H9 (cell line): ENCODE measurements around the gene CDK14. TPM values are rescaled to one million over a fixed set of nuclear protein-coding genes. Genes with fewer than 3 reads are reported as not detected.

Source experiments
- DNase-seq: peaks from one replicate; pipeline ENCODE4 v3.0.0-alpha.2; 2017
- H2AFZ ChIP-seq: one replicate; pipeline ENCODE4 v1.6.1; 2013; ENCODE audit warnings: mild to moderate bottlenecking, low read length, control low read depth, moderate library complexity
- H2AK5ac ChIP-seq: 2 replicates; pipeline ENCODE4 v1.6.1; 2013; ENCODE audit warnings: low read length, control low read depth, mixed read lengths; ENCODE audit not compliant: insufficient read length
- H2BK120ac ChIP-seq: one replicate; pipeline ENCODE4 v1.6.1; 2013; ENCODE audit warnings: low read depth, mild to moderate bottlenecking, low read length, control low read depth, inconsistent platforms; ENCODE audit not compliant: poor library complexity, severe bottlenecking
- H2BK12ac ChIP-seq: 2 replicates; pipeline ENCODE4 v1.6.1; 2013; ENCODE audit warnings: low read length, control low read depth, mixed read lengths, low read depth; ENCODE audit not compliant: insufficient read length
- H2BK15ac ChIP-seq: 2 replicates; pipeline ENCODE4 v1.6.1; 2013; ENCODE audit warnings: low read depth, low read length, control low read depth
- H2BK20ac ChIP-seq: one replicate; pipeline ENCODE4 v1.6.1; 2013; ENCODE audit warnings: low read depth, mild to moderate bottlenecking, low read length, control low read depth, inconsistent platforms; ENCODE audit not compliant: poor library complexity, severe bottlenecking
- H2BK5ac ChIP-seq: 2 replicates; pipeline ENCODE4 v1.6.1; 2013; ENCODE audit warnings: low read length, control low read depth, mixed read lengths; ENCODE audit not compliant: insufficient read length
- H3K14ac ChIP-seq: 2 replicates; pipeline ENCODE4 v1.6.1; 2013; ENCODE audit warnings: low read length, control low read depth; ENCODE audit not compliant: insufficient read depth
- H3K18ac ChIP-seq: 2 replicates; pipeline ENCODE4 v1.6.1; 2013; ENCODE audit warnings: low read depth, mild to moderate bottlenecking, mixed read lengths, low read length, control low read depth; ENCODE audit not compliant: insufficient read length
- H3K23ac ChIP-seq: 2 replicates; pipeline ENCODE4 v1.6.1; 2013; ENCODE audit warnings: low read length, control low read depth, mixed read lengths, low read depth; ENCODE audit not compliant: insufficient read length
- H3K23me2 ChIP-seq: 2 replicates; pipeline ENCODE4 v1.6.1; 2013; ENCODE audit warnings: low read depth, mild to moderate bottlenecking, mixed read lengths, low read length, control low read depth; ENCODE audit not compliant: insufficient read length, poor library complexity, severe bottlenecking
- H3K27ac ChIP-seq: 2 replicates; pipeline ENCODE4 v1.5.1; 2013; ENCODE audit warnings: low read length, control low read depth, mixed read lengths, low read depth; ENCODE audit not compliant: insufficient read length
- H3K27me3 ChIP-seq: 2 replicates; pipeline ENCODE4 v1.6.1; 2013; ENCODE audit warnings: low read length, control low read depth, inconsistent platforms; ENCODE audit not compliant: insufficient read depth
- H3K4ac ChIP-seq: 2 replicates; pipeline ENCODE4 v1.6.1; 2013; ENCODE audit warnings: low read depth, mild to moderate bottlenecking, control low read depth, inconsistent platforms, low read length, moderate library complexity
- H3K4me1 ChIP-seq: 2 replicates; pipeline ENCODE4 v1.6.1; 2013; ENCODE audit warnings: low read length, control low read depth, inconsistent platforms; ENCODE audit not compliant: insufficient read depth
- H3K4me2 ChIP-seq: 2 replicates; pipeline ENCODE4 v1.6.1; 2013; ENCODE audit warnings: low read length, control low read depth, mixed read lengths; ENCODE audit not compliant: insufficient read length, insufficient read depth
- H3K56ac ChIP-seq: 2 replicates; pipeline ENCODE4 v1.6.1; 2013; ENCODE audit warnings: low read depth, mild to moderate bottlenecking, mixed read lengths, low read length, control low read depth; ENCODE audit not compliant: insufficient read length
- H3K79me1 ChIP-seq: 2 replicates; pipeline ENCODE4 v1.6.1; 2013; ENCODE audit warnings: low read depth, mild to moderate bottlenecking, moderate library complexity, low read length, control low read depth, inconsistent platforms; ENCODE audit not compliant: insufficient read depth, poor library complexity, severe bottlenecking
- H3K79me2 ChIP-seq: 2 replicates; pipeline ENCODE4 v1.6.1; 2013; ENCODE audit warnings: low read length, control low read depth, inconsistent platforms; ENCODE audit not compliant: insufficient read depth
- H3K9ac ChIP-seq: 2 replicates; pipeline ENCODE4 v1.6.1; 2013; ENCODE audit warnings: low read length, control low read depth, mixed read lengths; ENCODE audit not compliant: insufficient read length; ENCODE audit errors: extremely low read depth
- H3K9me3 ChIP-seq: one replicate; pipeline ENCODE4 v1.6.1; 2013; ENCODE audit warnings: low read depth, low read length, inconsistent platforms; ENCODE audit not compliant: control insufficient read depth
- H3T11ph ChIP-seq: one replicate; pipeline ENCODE4 v1.6.1; 2013; ENCODE audit warnings: mild to moderate bottlenecking, low read length, control low read depth, inconsistent platforms
- H4K20me1 ChIP-seq: one replicate; pipeline ENCODE4 v1.6.1; 2013; ENCODE audit not compliant: control insufficient read depth, insufficient read length, insufficient read depth
- H4K5ac ChIP-seq: 2 replicates; pipeline ENCODE4 v1.6.1; 2013; ENCODE audit warnings: low read depth, mild to moderate bottlenecking, mixed read lengths, low read length, control low read depth; ENCODE audit not compliant: insufficient read length
- H4K8ac ChIP-seq: replicated peaks from 2 replicates; pipeline ENCODE4 v1.6.1; 2013; ENCODE audit warnings: low read length, control low read depth, mixed read lengths, low read depth; ENCODE audit not compliant: insufficient read length
- H4K91ac ChIP-seq: 2 replicates; pipeline ENCODE4 v1.6.1; 2013; ENCODE audit warnings: low read depth, mild to moderate bottlenecking, moderate library complexity, mixed read lengths, low read length, control low read depth; ENCODE audit not compliant: insufficient read length
- H3K27ac Mint-ChIP-seq, 3 experiments: 2 replicates in 2 of 3; 3 replicates in 1 of 3; pipeline ENCODE4 v1.8.0; 2020 to 2021; ENCODE audit warnings: mixed read lengths in 3 of 3, mild to moderate bottlenecking in 1 of 3, moderate library complexity in 1 of 3
- H3K27me3 Mint-ChIP-seq: 2 replicates; pipeline ENCODE4 v1.8.0; 2021; ENCODE audit warnings: low read depth, mild to moderate bottlenecking, moderate library complexity, mixed read lengths
- H3K36me3 Mint-ChIP-seq, 3 experiments: 2 replicates in 2 of 3; 3 replicates in 1 of 3; pipeline ENCODE4 v1.8.0; 2020 to 2021; ENCODE audit warnings: low read depth in 3 of 3, mixed read lengths in 3 of 3; ENCODE audit not compliant: insufficient read depth in 1 of 3
- H3K4me1 Mint-ChIP-seq, 2 experiments: 2 replicates each; pipeline ENCODE4 v1.8.0; 2020; ENCODE audit warnings: mixed read lengths in 2 of 2
- H3K4me3 Mint-ChIP-seq, 2 experiments: 2 replicates in 1 of 2; 3 replicates in 1 of 2; pipeline ENCODE4 v1.8.0; 2020 to 2021; ENCODE audit warnings: mild to moderate bottlenecking in 2 of 2, mixed read lengths in 2 of 2, moderate library complexity in 1 of 2
- H3K9me3 Mint-ChIP-seq, 2 experiments: 2 replicates in 1 of 2; 3 replicates in 1 of 2; pipeline ENCODE4 v1.8.0; 2020; ENCODE audit warnings: mild to moderate bottlenecking in 2 of 2, mixed read lengths in 2 of 2, moderate library complexity in 1 of 2
- WGBS: extraction: QIAGEN DNeasy Blood & Tissue Kit; methylation state at CpG from one replicate; pipeline ENCODE4 v1.1.7; 2013; ENCODE audit warnings: missing lambda C conversion rate, low lambda C conversion rate, mixed read lengths; ENCODE audit not compliant: insufficient read length; ENCODE audit errors: extremely low coverage; 5-methylcytosine and 5-hydroxymethylcytosine counted together
- total RNA-seq: library from RNA; stranded (reverse); gene quantifications from 2 replicates; pipeline ENCODE4 v1.2.1, GENCODE V29; 2021
- TF ChIP-seq, protein P1 (sequence below): fragments of 200-600 bp; sonication (generic); conservative IDR thresholded peaks from 3 replicates; pipeline ENCODE4 v1.8.0; 2021; ENCODE audit warnings: antibody characterized with exemption, mild to moderate bottlenecking

The CDK14 gene
- total RNA-seq, 1 experiment from 2014 or later = 23.9 TPM

DNA sequence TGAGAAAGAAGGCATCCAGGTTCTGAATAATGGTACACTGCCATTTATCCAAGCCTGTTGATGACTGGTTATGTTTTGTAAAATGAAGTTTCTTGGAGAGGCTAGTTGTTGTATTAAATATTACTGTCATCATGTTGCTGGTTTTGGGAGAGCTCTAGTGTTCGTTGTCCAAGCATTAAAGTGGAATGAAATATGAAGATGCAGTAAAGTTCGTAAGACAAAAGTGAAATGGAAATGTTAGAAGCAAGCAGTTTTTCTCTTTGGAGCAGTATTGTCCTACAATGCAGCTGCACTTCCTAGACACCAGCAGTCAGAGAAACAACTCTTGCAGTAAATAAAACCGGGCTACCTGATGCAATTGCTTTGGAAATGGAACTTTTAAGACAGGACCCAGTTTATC, 511.3 kb downstream of the CDK14 start:
- no peak overlapping the region for H2AFZ ChIP-seq
- WGBS = no CpG with 5 or more reads among the region's 3 CpGs
- H2BK20ac ChIP-seq = no peak overlapping the region
- no peak overlapping the region for H2BK15ac ChIP-seq
- no peaks in the 10 kb centered on the region for H3K27me3 Mint-ChIP-seq
- no peak overlapping the region for H3K23ac ChIP-seq
- H4K5ac ChIP-seq = no peak overlapping the region
- no peak overlapping the region for H3K14ac ChIP-seq
- H2BK5ac ChIP-seq = no peak overlapping the region
- no peaks in the 10 kb centered on the region; a peak in 1 of 7 replicates for H3K36me3 Mint-ChIP-seq
- H3K9me3 ChIP-seq = no peaks in the 10 kb centered on the region
- H2BK12ac ChIP-seq = no peak overlapping the region
- no peak overlapping the region for H3K4ac ChIP-seq
- no peak overlapping the region for H4K8ac ChIP-seq
- no peaks in the 10 kb centered on the region for H3K4me1 ChIP-seq
- no peak overlapping the region for H3K4me2 ChIP-seq
- no peaks in the 10 kb centered on the region for H3K23me2 ChIP-seq
- no peak overlapping the region for H3K4me3 Mint-ChIP-seq
- H3K79me1 ChIP-seq = no peaks in the 10 kb centered on the region
- H3K9ac ChIP-seq = no peak overlapping the region
- H2BK120ac ChIP-seq = no peak overlapping the region
- no peaks in the 10 kb centered on the region for H4K20me1 ChIP-seq
- DNase-seq = no peak
- H2AK5ac ChIP-seq = no peak overlapping the region
- no peak overlapping the region for H3T11ph ChIP-seq
- H4K91ac ChIP-seq = no peak overlapping the region
- TF ChIP-seq, protein P1, sequence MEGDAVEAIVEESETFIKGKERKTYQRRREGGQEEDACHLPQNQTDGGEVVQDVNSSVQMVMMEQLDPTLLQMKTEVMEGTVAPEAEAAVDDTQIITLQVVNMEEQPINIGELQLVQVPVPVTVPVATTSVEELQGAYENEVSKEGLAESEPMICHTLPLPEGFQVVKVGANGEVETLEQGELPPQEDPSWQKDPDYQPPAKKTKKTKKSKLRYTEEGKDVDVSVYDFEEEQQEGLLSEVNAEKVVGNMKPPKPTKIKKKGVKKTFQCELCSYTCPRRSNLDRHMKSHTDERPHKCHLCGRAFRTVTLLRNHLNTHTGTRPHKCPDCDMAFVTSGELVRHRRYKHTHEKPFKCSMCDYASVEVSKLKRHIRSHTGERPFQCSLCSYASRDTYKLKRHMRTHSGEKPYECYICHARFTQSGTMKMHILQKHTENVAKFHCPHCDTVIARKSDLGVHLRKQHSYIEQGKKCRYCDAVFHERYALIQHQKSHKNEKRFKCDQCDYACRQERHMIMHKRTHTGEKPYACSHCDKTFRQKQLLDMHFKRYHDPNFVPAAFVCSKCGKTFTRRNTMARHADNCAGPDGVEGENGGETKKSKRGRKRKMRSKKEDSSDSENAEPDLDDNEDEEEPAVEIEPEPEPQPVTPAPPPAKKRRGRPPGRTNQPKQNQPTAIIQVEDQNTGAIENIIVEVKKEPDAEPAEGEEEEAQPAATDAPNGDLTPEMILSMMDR = no peak
- H3K79me2 ChIP-seq = no peaks in the 10 kb centered on the region
- H3K18ac ChIP-seq = no peak overlapping the region
- H3K27me3 ChIP-seq = no peaks in the 10 kb centered on the region
- H3K27ac ChIP-seq = no peak overlapping the region
- no peaks in the 10 kb centered on the region for H3K9me3 Mint-ChIP-seq
- H3K56ac ChIP-seq = no peak overlapping the region
- no peak overlapping the region for H3K27ac Mint-ChIP-seq
- no peaks in the 10 kb centered on the region for H3K4me1 Mint-ChIP-seq
